ENCODE data around the gene SF3A2.

SF3A2 gene

DNA sequence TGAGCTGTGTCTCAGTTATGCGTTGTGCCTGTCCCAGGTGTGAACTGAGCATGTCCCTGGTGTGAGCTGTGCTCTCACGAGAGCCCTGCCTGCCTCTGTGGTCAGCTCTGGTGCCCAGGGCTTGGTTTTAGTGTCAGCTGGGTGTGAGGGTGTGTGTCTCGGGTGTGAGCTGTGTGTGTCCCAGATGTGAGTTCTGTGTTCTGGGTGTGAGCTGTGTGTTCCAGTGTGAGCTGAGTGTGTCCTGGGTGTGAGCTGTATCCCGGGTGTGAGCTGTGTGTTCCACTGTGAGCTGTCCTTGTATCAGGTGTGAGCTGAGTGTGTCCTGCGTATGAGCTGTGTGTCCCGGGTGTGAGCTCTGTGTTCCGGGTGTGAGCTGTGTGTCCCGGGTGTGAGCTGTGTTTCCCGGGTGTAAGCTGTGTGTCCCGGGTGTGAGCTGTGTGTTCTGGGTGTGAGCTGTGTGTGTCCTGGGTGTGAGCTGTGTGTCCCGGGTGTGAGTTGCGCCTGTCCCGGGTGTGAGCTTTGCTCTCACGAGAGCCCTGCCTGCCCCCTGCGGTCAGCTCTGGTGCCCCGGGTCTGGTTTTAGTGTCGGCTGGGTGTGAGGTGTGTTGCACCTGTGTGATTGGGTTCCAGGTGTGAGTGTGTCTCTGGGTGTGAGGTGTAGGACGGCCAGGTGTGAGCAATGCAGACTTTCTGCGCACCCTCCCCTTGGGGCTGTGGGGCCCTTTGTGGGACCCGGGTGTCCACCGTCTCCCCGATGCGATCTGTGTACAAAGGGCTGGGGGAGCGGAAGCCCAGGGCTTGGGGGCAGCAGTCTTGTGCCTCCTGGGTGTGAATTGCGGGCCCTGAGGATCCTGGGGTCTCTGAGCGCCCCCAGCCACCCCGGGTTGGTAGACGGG is 52.4 kb downstream of the SF3A2 start:
- H3K4me3 ChIP-seq (ENCODE audit: low read depth, low read length), result no peak overlapping the region
- H3K79me2 ChIP-seq (ENCODE audit: control insufficient read depth, insufficient read depth, low read length, unreplicated experiment), result no peaks in the 10 kb centered on the region
- H3K27me3 ChIP-seq (ENCODE audit: insufficient read depth, low read length), result peaks cover 31% of the 10 kb centered on the region
- H3K27ac ChIP-seq (ENCODE audit: low read depth, low read length), result no peak overlapping the region
- H2AFZ ChIP-seq (ENCODE audit: low read length, unreplicated experiment), result no peak overlapping the region
- H3K4me1 ChIP-seq (ENCODE audit: control insufficient read depth, insufficient read depth, low read length, unreplicated experiment), result peaks cover 4% of the 10 kb centered on the region
- no peaks in the 10 kb centered on the region for H3K36me3 ChIP-seq (ENCODE audit: insufficient read depth, low read length)

DNA sequence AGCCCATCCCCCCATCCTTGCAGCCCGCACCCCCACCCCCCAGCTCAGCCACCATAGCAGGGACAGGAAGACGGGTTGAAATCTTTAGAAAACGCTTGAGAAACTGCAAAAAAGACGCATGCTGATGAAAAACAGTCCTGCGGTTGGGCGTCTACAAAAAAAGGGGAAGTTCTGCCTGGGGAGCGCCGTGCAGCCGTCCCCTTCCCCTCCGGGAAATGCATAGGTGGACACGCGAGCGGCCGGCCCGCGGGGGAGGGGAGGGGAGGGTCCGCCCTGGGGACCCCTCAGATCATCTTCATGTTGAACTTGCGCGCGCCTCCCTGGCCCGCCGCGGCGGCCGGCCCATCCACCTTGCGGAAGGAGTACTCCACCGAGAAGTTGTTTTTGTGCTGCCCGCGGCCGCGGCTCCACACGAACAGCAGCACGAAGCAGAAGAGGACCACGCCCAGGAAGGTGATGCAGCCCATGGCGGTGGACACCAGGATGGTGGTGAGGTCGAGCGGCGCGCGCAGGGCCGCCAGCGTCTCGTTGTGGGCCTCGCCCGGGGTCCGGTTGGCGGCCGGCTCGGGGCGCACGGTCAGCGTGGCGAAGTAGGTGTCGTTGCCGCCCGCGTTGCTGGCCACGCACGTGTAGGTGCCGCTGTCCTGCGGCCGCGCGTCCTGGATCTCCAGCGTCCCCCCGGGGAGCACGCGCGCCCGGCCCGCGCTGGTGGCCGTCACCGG is 53.3 kb downstream of the SF3A2 start:
- Histone ChIP-seq H3K27ac (ENCODE audit: low read depth, low read length) (no peak overlapping the region), H3K36me3 (ENCODE audit: insufficient read depth, low read length) (no peaks in the 10 kb centered on the region), H3K4me3 (ENCODE audit: low read depth, low read length) (peak overlapping the region; percentile 59), H3K79me2 (ENCODE audit: control insufficient read depth, insufficient read depth, low read length, unreplicated experiment) (no peaks in the 10 kb centered on the region), H3K27me3 (ENCODE audit: insufficient read depth, low read length) (peaks cover 31% of the 10 kb centered on the region), H3K4me1 (ENCODE audit: control insufficient read depth, insufficient read depth, low read length, unreplicated experiment) (peaks cover 8% of the 10 kb centered on the region), H2AFZ (ENCODE audit: low read length, unreplicated experiment) (no peak overlapping the region)

DNA sequence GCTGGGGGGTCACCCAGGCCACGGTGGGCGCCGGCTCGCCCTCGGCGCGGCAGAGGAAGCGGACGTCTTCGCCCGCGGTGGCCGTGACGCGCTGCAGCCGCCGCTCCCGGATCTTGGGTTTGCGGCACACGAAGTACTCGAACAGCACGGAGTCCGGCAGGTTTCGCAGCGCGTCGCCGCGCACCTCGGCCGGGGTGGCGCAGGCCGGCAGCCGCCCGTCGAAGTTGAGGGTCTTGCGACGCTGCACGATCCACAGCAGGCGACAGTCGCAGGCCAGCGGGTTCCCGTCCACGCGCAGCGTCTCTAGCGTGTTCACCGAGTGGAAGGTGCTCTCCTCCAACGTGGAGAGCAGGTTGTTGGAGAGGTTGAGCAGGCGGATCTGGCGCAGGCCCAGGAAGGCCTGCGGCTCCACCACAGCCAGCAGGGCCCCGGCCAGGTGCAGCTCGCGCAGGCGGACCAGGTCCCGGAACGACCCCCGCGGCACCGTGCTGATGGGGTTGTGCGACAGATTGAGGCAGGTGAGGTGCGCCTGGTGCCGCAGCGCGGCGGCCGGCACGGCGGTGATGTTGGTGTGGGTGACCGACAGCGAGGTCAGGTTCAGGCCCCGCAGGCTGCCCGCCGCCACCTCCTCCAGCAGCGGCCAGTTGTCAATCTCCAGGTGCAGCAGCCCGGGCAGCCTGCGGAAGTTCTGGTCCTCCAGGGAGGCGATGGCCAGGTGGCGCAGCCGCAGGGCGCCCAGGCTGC is 54.0 kb downstream of the SF3A2 start:
- Histone ChIP-seq H3K4me3 (ENCODE audit: low read depth, low read length) (peak overlapping the region; percentile 59), H3K36me3 (ENCODE audit: insufficient read depth, low read length) (no peaks in the 10 kb centered on the region), H3K27ac (ENCODE audit: low read depth, low read length) (no peak overlapping the region), H3K27me3 (ENCODE audit: insufficient read depth, low read length) (peaks cover 31% of the 10 kb centered on the region), H3K4me1 (ENCODE audit: control insufficient read depth, insufficient read depth, low read length, unreplicated experiment) (peaks cover 8% of the 10 kb centered on the region), H2AFZ (ENCODE audit: low read length, unreplicated experiment) (no peak overlapping the region), H3K79me2 (ENCODE audit: control insufficient read depth, insufficient read depth, low read length, unreplicated experiment) (no peaks in the 10 kb centered on the region)

DNA sequence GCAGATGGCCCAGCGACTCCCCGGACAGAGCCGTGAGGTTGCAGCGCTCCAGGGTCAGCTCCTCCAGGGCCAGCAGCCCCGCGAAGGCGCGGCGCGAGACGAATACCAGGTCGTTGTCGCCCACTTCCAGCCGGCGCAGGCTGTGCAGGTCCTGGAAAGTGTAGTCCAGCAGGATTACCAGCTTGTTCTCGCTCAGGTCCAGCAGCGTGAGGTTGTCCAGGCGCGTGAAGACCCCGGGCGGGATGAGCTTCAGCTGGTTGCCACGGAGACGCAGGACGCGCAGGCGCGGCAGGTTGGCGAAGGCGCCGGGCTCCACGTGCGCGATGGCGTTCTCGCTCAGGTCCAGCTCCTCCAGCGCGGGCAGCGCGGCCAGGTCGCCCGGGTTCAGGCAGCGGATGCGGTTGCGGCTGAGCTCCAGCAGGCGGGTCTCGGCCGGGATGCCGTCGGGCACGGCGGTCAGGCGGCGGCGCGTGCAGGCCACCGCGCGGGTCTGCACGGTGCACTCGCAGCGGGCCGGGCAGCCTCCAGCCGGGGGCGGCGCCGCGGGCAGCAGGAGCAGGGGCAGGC is 54.6 kb downstream of the SF3A2 start:
- Histone ChIP-seq H3K36me3 (ENCODE audit: insufficient read depth, low read length) (no peaks in the 10 kb centered on the region), H3K4me3 (ENCODE audit: low read depth, low read length) (0 out of 2 replicates have a peak overlapping the region, but pooled peaks have one; percentile 16), H3K79me2 (ENCODE audit: control insufficient read depth, insufficient read depth, low read length, unreplicated experiment) (no peaks in the 10 kb centered on the region), H3K27me3 (ENCODE audit: insufficient read depth, low read length) (peaks cover 31% of the 10 kb centered on the region), H3K27ac (ENCODE audit: low read depth, low read length) (no peak overlapping the region), H2AFZ (ENCODE audit: low read length, unreplicated experiment) (no peak overlapping the region), H3K4me1 (ENCODE audit: control insufficient read depth, insufficient read depth, low read length, unreplicated experiment) (peaks cover 8% of the 10 kb centered on the region)

- Histone ChIP-seq H3K79me2 (ENCODE audit: control insufficient read depth, insufficient read depth, low read length, unreplicated experiment) (no peaks in the 10 kb centered on the region), H3K4me3 (ENCODE audit: low read depth, low read length) (no peak overlapping the region), H3K36me3 (ENCODE audit: insufficient read depth, low read length) (no peaks in the 10 kb centered on the region), H3K4me1 (ENCODE audit: control insufficient read depth, insufficient read depth, low read length, unreplicated experiment) (peaks cover 8% of the 10 kb centered on the region), H2AFZ (ENCODE audit: low read length, unreplicated experiment) (no peak overlapping the region), H3K27me3 (ENCODE audit: insufficient read depth, low read length) (peaks cover 19% of the 10 kb centered on the region), H3K27ac (ENCODE audit: low read depth, low read length) (no peak overlapping the region)
Observed at GRCh38 chr19:2294687-2295335, 58.2 kb downstream of the SF3A2 start.

GRCh38 chr19:2296141-2296540 is 59.5 kb downstream of the SF3A2 start:
- Histone ChIP-seq H3K27me3 (ENCODE audit: insufficient read depth, low read length) (peaks cover 5% of the 10 kb centered on the region; the same call in 1 of the 2 replicates), H3K79me2 (ENCODE audit: control insufficient read depth, insufficient read depth, low read length, unreplicated experiment) (no peaks in the 10 kb centered on the region), H3K36me3 (ENCODE audit: insufficient read depth, low read length) (no peaks in the 10 kb centered on the region), H3K27ac (ENCODE audit: low read depth, low read length) (no peak overlapping the region), H2AFZ (ENCODE audit: low read length, unreplicated experiment) (no peak overlapping the region), H3K4me1 (ENCODE audit: control insufficient read depth, insufficient read depth, low read length, unreplicated experiment) (peaks cover 4% of the 10 kb centered on the region), H3K4me3 (ENCODE audit: low read depth, low read length) (no peak overlapping the region)

All from ACC112 (cell line).